NCI-H1417 (cell line): ENCODE data around the gene POLR1F.
A peak's percentile ranks its signal among the peaks of the same experiment; 100 is the strongest.

Experiments
- DNase-seq, 3 experiments: peaks; one replicate each; lab custom pipeline; 2025; lab: John Stamatoyannopoulos, UW

POLR1F gene

GRCh38 chr7:19674266-19674960 is 34.4 kb downstream of the POLR1F start:
- DNase-seq = no peak

- no peak for DNase-seq
Measured at GRCh38 chr7:19670806-19671205, 38.0 kb downstream of the POLR1F start.

GRCh38 chr7:19665399-19666008 is 43.3 kb downstream of the POLR1F start:
- DNase-seq = peak in 2 of 3 experiments; percentile 45 to 69

- peak in 2 of 3 experiments; percentile 60 to 87 for DNase-seq
Measured at GRCh38 chr7:19663816-19664462, 44.9 kb downstream of the POLR1F start.

GRCh38 chr7:19648791-19649190 is 60.0 kb downstream of the POLR1F start:
- no peak for DNase-seq
